ENCODE results near the gene FAM32A. TPM values are rescaled to one million over a fixed set of nuclear protein-coding genes. Genes with fewer than 3 reads are reported as not detected.

The FAM32A gene
- total RNA-seq, 5 donors from 2014 or later (not counting 1 experiment from before 2014, with no cell fraction given): 42.1 to 60.6 (median 53.3) TPM

GRCh38 chr19:16206046-16206605 is 20.9 kb downstream of the FAM32A start:
- Histone ChIP-seq H3K27me3 (replicated peaks in 1 of 2; ENCODE audit: control insufficient read depth in 2 of 2, extremely low read depth in 1 of 2, insufficient read depth in 2 of 2, low read length in 1 of 2) (no peaks in the 10 kb centered on the region), H3K9me3 (no peaks in the 10 kb centered on the region), H3K4me1 (ENCODE audit: control insufficient read depth in 1 of 2, extremely low read depth in 1 of 2, insufficient read depth in 2 of 2, low read length in 2 of 2) (peaks cover 14 to 34% of the 10 kb centered on the region in 2 experiments), H3K4me3 (ENCODE audit: control insufficient read depth in 1 of 2, extremely low read depth in 1 of 2, low read length in 1 of 2) (no peak overlapping the region), H3K27ac (ENCODE audit: low read length) (no peak overlapping the region), H3K36me3 (ENCODE audit: control insufficient read depth in 2 of 2, extremely low read depth in 1 of 2, insufficient read depth in 1 of 2, low read length in 1 of 2) (peaks cover 19 to 77% of the 10 kb centered on the region in 2 donors)
- peak overlapping the region; percentile 16 to 55 for H3K27ac Mint-ChIP-seq
- CTCF ChIA-PET: no interaction called here
- H3K27me3 Mint-ChIP-seq: no peaks in the 10 kb centered on the region
- no peaks in the 10 kb centered on the region for H3K9me3 Mint-ChIP-seq
- DNase-seq (no peak), ATAC-seq (replicated peaks in 1 of 4) (no peak)
- WGBS (ENCODE audit: insufficient coverage): 90% methylated on average over 4 of the region's 14 CpGs
- peaks cover 51 to 55% (median 53%) of the 10 kb centered on the region in 3 donors for H3K4me1 Mint-ChIP-seq
- H3K36me3 Mint-ChIP-seq: peaks cover 43% of the 10 kb centered on the region
- POLR2A ChIA-PET: no interaction called here
- no peak overlapping the region for H3K4me3 Mint-ChIP-seq

DNA sequence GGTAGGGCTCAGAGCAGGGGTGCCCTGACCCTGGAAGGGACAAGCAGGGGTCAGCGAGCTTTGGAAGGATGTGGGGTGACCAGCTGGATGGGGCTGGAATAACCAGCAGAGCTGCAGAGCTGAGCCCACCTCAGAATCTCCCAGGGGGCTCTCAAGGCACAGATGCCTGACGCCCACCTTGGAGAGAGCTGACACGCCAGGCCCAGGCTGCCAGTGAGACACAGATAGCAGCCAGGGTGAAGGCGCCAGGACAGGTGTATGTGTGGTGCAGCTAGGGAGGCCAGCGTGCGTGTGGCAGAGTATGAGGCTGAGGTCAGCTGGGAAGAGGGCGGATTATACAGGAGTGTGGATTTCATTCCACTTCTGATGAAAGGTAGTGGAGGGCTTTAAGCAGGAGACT is 21.4 kb downstream of the FAM32A start:
- ChIA-PET CTCF (no interaction called here), POLR2A (no interaction called here)
- no peaks in the 10 kb centered on the region for H3K9me3 ChIP-seq
- Mint-ChIP-seq H3K4me3 (peak overlapping the region in 2 of 3 donors; percentile 2 to 21), H3K36me3 (peaks cover 47% of the 10 kb centered on the region), H3K9me3 (no peaks in the 10 kb centered on the region), H3K27ac (peak overlapping the region; percentile 55 to 85), H3K4me1 (peaks cover 52 to 58% (median 55%) of the 10 kb centered on the region in 3 donors), H3K27me3 (no peaks in the 10 kb centered on the region)
- H3K36me3 ChIP-seq (ENCODE audit: control insufficient read depth in 2 of 2, extremely low read depth in 1 of 2, insufficient read depth in 1 of 2, low read length in 1 of 2): peaks cover 16 to 76% of the 10 kb centered on the region in 2 donors
- DNase-seq: no peak
- peaks cover 14 to 32% of the 10 kb centered on the region in 2 experiments for H3K4me1 ChIP-seq (ENCODE audit: control insufficient read depth in 1 of 2, extremely low read depth in 1 of 2, insufficient read depth in 2 of 2, low read length in 2 of 2)
- no peak overlapping the region for H3K27ac ChIP-seq (ENCODE audit: low read length)
- H3K4me3 ChIP-seq (ENCODE audit: control insufficient read depth in 1 of 2, extremely low read depth in 1 of 2, low read length in 1 of 2): no peak overlapping the region
- WGBS (ENCODE audit: insufficient coverage): 93% methylated on average over 7 of the region's 7 CpGs
- no peak for ATAC-seq (replicated peaks in 1 of 4)
- H3K27me3 ChIP-seq (replicated peaks in 1 of 2; ENCODE audit: control insufficient read depth in 2 of 2, extremely low read depth in 1 of 2, insufficient read depth in 2 of 2, low read length in 1 of 2): no peaks in the 10 kb centered on the region

DNA sequence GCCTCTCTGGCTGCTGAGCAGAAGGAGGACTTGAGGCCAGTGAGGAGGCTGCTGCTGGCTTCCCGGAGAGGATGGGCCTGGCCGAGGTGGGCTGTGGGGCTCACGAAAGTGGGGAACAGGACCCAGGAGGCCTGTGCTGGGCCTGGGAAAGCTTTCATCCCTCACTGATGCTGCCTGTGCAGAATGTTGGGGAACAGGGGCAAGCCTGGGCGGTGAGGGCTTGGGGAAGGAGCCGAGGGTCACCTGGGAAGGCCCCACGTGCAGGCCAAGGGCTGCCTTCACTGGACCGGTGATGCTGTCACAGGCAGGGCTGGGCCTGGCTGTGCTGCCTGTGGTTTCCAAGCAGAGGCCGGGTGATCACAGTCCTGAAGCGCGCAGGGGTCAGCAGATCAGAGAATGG is 21.9 kb downstream of the FAM32A start:
- Histone ChIP-seq H3K9me3 (no peaks in the 10 kb centered on the region), H3K27ac (ENCODE audit: low read length) (no peak overlapping the region), H3K36me3 (ENCODE audit: control insufficient read depth in 2 of 2, extremely low read depth in 1 of 2, insufficient read depth in 1 of 2, low read length in 1 of 2) (peaks cover 13 to 73% of the 10 kb centered on the region in 2 donors), H3K4me3 (ENCODE audit: control insufficient read depth in 1 of 2, extremely low read depth in 1 of 2, low read length in 1 of 2) (no peak overlapping the region), H3K4me1 (ENCODE audit: control insufficient read depth in 1 of 2, extremely low read depth in 1 of 2, insufficient read depth in 2 of 2, low read length in 2 of 2) (peaks cover 17 to 28% of the 10 kb centered on the region in 2 experiments), H3K27me3 (replicated peaks in 1 of 2; ENCODE audit: control insufficient read depth in 2 of 2, extremely low read depth in 1 of 2, insufficient read depth in 2 of 2, low read length in 1 of 2) (no peaks in the 10 kb centered on the region)
- H3K27ac Mint-ChIP-seq: peak overlapping the region; percentile 6 to 85
- ChIA-PET CTCF (no interaction called here), POLR2A (interaction anchor here in 1 of 2 donors (0.5 to 0.8 kb wide), 2 partner anchors 16 to 103 kb away, joined by 3 read pairs; no protein-coding TSS in a partner anchor)
- DNase-seq (no peak), ATAC-seq (replicated peaks in 1 of 4) (no peak)
- H3K4me3 Mint-ChIP-seq: peak overlapping the region in 2 of 3 donors; percentile 2 to 21
- peaks cover 0 to 4% (median 0%) of the 10 kb centered on the region in 3 donors for H3K9me3 Mint-ChIP-seq
- peaks cover 51% of the 10 kb centered on the region for H3K36me3 Mint-ChIP-seq
- peaks cover 56 to 59% (median 59%) of the 10 kb centered on the region in 3 donors for H3K4me1 Mint-ChIP-seq
- no peaks in the 10 kb centered on the region for H3K27me3 Mint-ChIP-seq
- WGBS (ENCODE audit: insufficient coverage): 98% methylated on average over 10 of the region's 10 CpGs

DNA sequence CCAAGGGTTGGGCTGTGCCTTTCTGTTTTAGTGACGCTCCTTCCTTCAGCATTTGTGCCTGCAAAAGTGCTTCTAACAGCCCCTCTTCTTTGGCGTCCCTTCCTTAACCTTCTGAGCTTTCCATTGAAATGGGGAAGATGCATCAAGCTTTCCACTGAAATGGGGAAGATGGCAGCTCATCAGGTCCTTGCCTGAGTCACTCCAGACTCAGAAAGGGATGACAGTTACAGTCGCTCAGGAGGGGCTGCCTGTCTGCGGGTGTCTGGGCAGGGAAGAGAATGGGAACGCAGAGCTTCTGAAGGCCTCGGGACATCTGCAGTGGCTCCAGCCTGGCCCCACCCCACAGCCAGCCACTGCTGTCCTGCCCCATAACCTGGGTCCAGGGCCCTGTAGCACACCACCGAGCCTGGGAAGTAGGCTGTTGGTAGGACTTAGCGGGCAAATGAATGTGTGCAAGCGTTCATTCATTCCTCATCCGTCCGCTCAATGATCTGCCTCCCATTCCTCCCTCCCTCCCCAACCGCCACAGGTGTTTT is 22.3 kb downstream of the FAM32A start:
- peak overlapping the region in 1 of 3 donors; percentile 49 for H3K4me3 Mint-ChIP-seq

GRCh38 chr19:16208064-16208759 is 23.0 kb downstream of the FAM32A start:
- Mint-ChIP-seq H3K27ac (peak overlapping the region; percentile 23 to 46), H3K4me3 (peak overlapping the region in 2 of 3 donors; percentile 2 to 49), H3K27me3 (no peaks in the 10 kb centered on the region), H3K9me3 (peaks cover 0 to 4% (median 0%) of the 10 kb centered on the region in 3 donors), H3K4me1 (peaks cover 60 to 61% (median 61%) of the 10 kb centered on the region in 3 donors), H3K36me3 (peaks cover 53% of the 10 kb centered on the region)
- H3K4me1 ChIP-seq (ENCODE audit: control insufficient read depth in 1 of 2, extremely low read depth in 1 of 2, insufficient read depth in 2 of 2, low read length in 2 of 2): peaks cover 22 to 27% of the 10 kb centered on the region in 2 experiments
- H3K4me3 ChIP-seq (ENCODE audit: control insufficient read depth in 1 of 2, extremely low read depth in 1 of 2, low read length in 1 of 2): no peak overlapping the region
- DNase-seq (peak in 1 of 35 experiments; percentile 25), ATAC-seq (replicated peaks in 1 of 4) (peak in 3 of 4 experiments; percentile 17 to 60 (median 38))
- H3K27me3 ChIP-seq (replicated peaks in 1 of 2; ENCODE audit: control insufficient read depth in 2 of 2, extremely low read depth in 1 of 2, insufficient read depth in 2 of 2, low read length in 1 of 2): no peaks in the 10 kb centered on the region
- no peak overlapping the region for H3K27ac ChIP-seq (ENCODE audit: low read length)
- H3K9me3 ChIP-seq: no peaks in the 10 kb centered on the region
- 58% methylated on average over 7 of the region's 21 CpGs for WGBS (ENCODE audit: insufficient coverage)
- ChIA-PET POLR2A (interaction anchor here in 1 of 2 donors (0.8 kb wide), 1 partner anchor 15 kb away, joined by 3 read pairs; no protein-coding TSS in a partner anchor), CTCF (no interaction called here)
- peaks cover 7 to 67% of the 10 kb centered on the region in 2 donors for H3K36me3 ChIP-seq (ENCODE audit: control insufficient read depth in 2 of 2, extremely low read depth in 1 of 2, insufficient read depth in 1 of 2, low read length in 1 of 2)

More for the DNA sequence above, 22.3 kb downstream of the FAM32A start:
- Mint-ChIP-seq H3K4me1 (peaks cover 57 to 60% (median 60%) of the 10 kb centered on the region in 3 donors), H3K27me3 (no peaks in the 10 kb centered on the region), H3K9me3 (peaks cover 0 to 4% (median 0%) of the 10 kb centered on the region in 3 donors), H3K36me3 (peaks cover 52% of the 10 kb centered on the region), H3K27ac (peak overlapping the region; percentile 23 to 46)
- CTCF ChIA-PET: no interaction called here
- Histone ChIP-seq H3K9me3 (no peaks in the 10 kb centered on the region), H3K4me3 (ENCODE audit: control insufficient read depth in 1 of 2, extremely low read depth in 1 of 2, low read length in 1 of 2) (no peak overlapping the region), H3K27me3 (replicated peaks in 1 of 2; ENCODE audit: control insufficient read depth in 2 of 2, extremely low read depth in 1 of 2, insufficient read depth in 2 of 2, low read length in 1 of 2) (no peaks in the 10 kb centered on the region), H3K36me3 (ENCODE audit: control insufficient read depth in 2 of 2, extremely low read depth in 1 of 2, insufficient read depth in 1 of 2, low read length in 1 of 2) (peaks cover 12 to 71% of the 10 kb centered on the region in 2 donors), H3K27ac (ENCODE audit: low read length) (no peak overlapping the region), H3K4me1 (ENCODE audit: control insufficient read depth in 1 of 2, extremely low read depth in 1 of 2, insufficient read depth in 2 of 2, low read length in 2 of 2) (peaks cover 22 to 27% of the 10 kb centered on the region in 2 experiments)
- DNase-seq (no peak), ATAC-seq (replicated peaks in 1 of 4) (peak in 1 of 4 experiments; percentile 9)
- POLR2A ChIA-PET: interaction anchor here in 1 of 2 donors (0.5 to 0.8 kb wide), 2 partner anchors 16 to 102 kb away, joined by 3 read pairs; no protein-coding TSS in a partner anchor
- 87% methylated on average over 5 of the region's 12 CpGs for WGBS (ENCODE audit: insufficient coverage)
